K562 (cell line): ENCODE measurements around the gene KCNJ14. TPM values are rescaled to one million over a fixed set of nuclear protein-coding genes. Genes with fewer than 3 reads are reported as not detected.
A peak's percentile ranks its signal among the peaks of the same experiment; 100 is the strongest.

Experiments used
- ATAC-seq: fragments of 200-7000 bp; cut with Tn5 transposase; 3 replicates; pipeline ENCODE4 v1.9.1; 2020; ENCODE audit warnings: moderate library complexity
- BruUV-seq: library from RNA; stranded (reverse); fragments of 400-500 nt; replicated peaks from 2 replicates; lab custom pipeline; 2021; lab: Mats Ljungman, UMichigan
- CTCF ChIA-PET: fragments of 300-600 bp; formaldehyde crosslinking; extraction: SDS; loops from one replicate; lab custom pipeline; 2021; ENCODE audit warnings: low intra/inter-chr PET ratio; lab: Yijun Ruan, JAX
- POLR2A ChIA-PET: fragments of 300-600, 350-650 bp; sonication (Branson Sonifier 250); formaldehyde crosslinking; extraction: SDS; loops from one replicate; lab custom pipeline; 2021; ENCODE audit warnings: antibody characterized with exemption, inconsistent platforms; lab: Yijun Ruan, JAX
- DNase-seq, 4 experiments: peaks; one replicate each; pipeline versions ENCODE4 v3.0.0 to v3.0.0-alpha.2; 2011 to 2018; ENCODE audit warnings: low spot score in 3 of 4, mixed read lengths in 3 of 4; ENCODE audit errors: extremely low read depth in 1 of 4
- FAIRE-seq: peaks from 2 replicates; lab custom pipeline; 2011; peaks lifted over from hg19 to GRCh38; lab: Jason Lieb, UNC
- H2AFZ ChIP-seq: 2 replicates; pipeline ENCODE4 v1.6.0; 2011; ENCODE audit warnings: low read depth, low read length, control low read depth, inconsistent platforms
- H3K27ac ChIP-seq: fragments of 200-600 bp; 3 replicates; pipeline ENCODE4 v1.8.0; 2011; ENCODE audit warnings: low read depth, mild to moderate bottlenecking, control low read depth, inconsistent platforms, low read length, moderate library complexity, mixed read lengths; ENCODE audit errors: extremely low read depth
- H3K27me3 ChIP-seq, 2 experiments: fragments of 300-600 bp in 1 of 2; 2 replicates in 1 of 2; 3 replicates in 1 of 2; pipeline versions ENCODE4 v1.6.0 to v1.8.0; 2011; ENCODE audit warnings: inconsistent platforms in 2 of 2, low read length in 2 of 2, mild to moderate bottlenecking in 1 of 2, mixed read lengths in 1 of 2, moderate library complexity in 1 of 2; ENCODE audit not compliant: control insufficient read depth in 2 of 2, insufficient read depth in 2 of 2
- H3K36me3 ChIP-seq: fragments of 300-600 bp; 3 replicates; pipeline ENCODE4 v1.8.0; 2011; ENCODE audit warnings: mild to moderate bottlenecking, low read length, inconsistent platforms; ENCODE audit not compliant: control insufficient read depth, insufficient read depth
- H3K4me1 ChIP-seq, 2 experiments: fragments of 200-600 bp in 1 of 2; replicated peaks in 1 of 2; 2 replicates in 1 of 2; 3 replicates in 1 of 2; pipeline versions ENCODE4 v1.5.1 to v1.8.0; 2011; ENCODE audit warnings: inconsistent platforms in 2 of 2, low read length in 2 of 2, mild to moderate bottlenecking in 1 of 2, mixed read lengths in 1 of 2, moderate library complexity in 1 of 2; ENCODE audit not compliant: control insufficient read depth in 2 of 2, insufficient read depth in 2 of 2
- H3K4me2 ChIP-seq: 2 replicates; pipeline ENCODE4 v1.6.1; 2011; ENCODE audit warnings: low read length, control low read depth, inconsistent platforms, mixed read lengths; ENCODE audit not compliant: insufficient read depth
- H3K4me3 ChIP-seq: fragments of 200-600 bp; sonication (generic), shearing (Covaris generic); 2 replicates; pipeline ENCODE4 v1.5.1; 2016; ENCODE audit warnings: control low read depth, inconsistent platforms
- H3K79me2 ChIP-seq: fragments of 200-600 bp; 3 replicates; pipeline ENCODE4 v1.8.0; 2011; ENCODE audit warnings: low read length, inconsistent platforms; ENCODE audit not compliant: control insufficient read depth, insufficient read depth
- H3K9ac ChIP-seq, 2 experiments: 2 replicates each; pipeline versions ENCODE4 v1.6.0 to v1.6.1; 2011; ENCODE audit warnings: low read depth in 2 of 2, low read length in 2 of 2, control low read depth in 1 of 2, inconsistent platforms in 1 of 2, mild to moderate bottlenecking in 1 of 2, mixed read lengths in 1 of 2; ENCODE audit not compliant: insufficient read depth in 1 of 2
- H3K9me1 ChIP-seq: one replicate; pipeline ENCODE4 v1.6.0; 2011; ENCODE audit warnings: inconsistent platforms, mild to moderate bottlenecking, low read length, moderate library complexity; ENCODE audit not compliant: control insufficient read depth, insufficient read depth
- H3K9me3 ChIP-seq: replicated peaks from 2 replicates; pipeline ENCODE4 v1.5.1; 2011; ENCODE audit warnings: low read depth, low read length, inconsistent platforms; ENCODE audit not compliant: control insufficient read depth, insufficient read depth
- H4K20me1 ChIP-seq: replicated peaks from 2 replicates; pipeline ENCODE4 v1.6.1; 2011; ENCODE audit warnings: low read length, inconsistent platforms, mixed read lengths; ENCODE audit not compliant: control insufficient read depth, insufficient read depth
- GATA2 ChIP-seq: sonication (generic); formaldehyde crosslinking; IDR thresholded peaks from 2 replicates; pipeline ENCODE4 v1.4.0; 2020; ENCODE audit warnings: mild to moderate bottlenecking, missing genetic modification reagents
- HCFC1 ChIP-seq: IDR thresholded peaks from 2 replicates; pipeline ENCODE4 v1.6.1; 2012; ENCODE audit warnings: low read depth, low read length, improper control_type of control experiment
- KLF16 ChIP-seq: IDR thresholded peaks from 2 replicates; pipeline ENCODE4 v1.6.1; 2016; ENCODE audit warnings: antibody characterized with exemption
- MCM2 ChIP-seq: fragments of 450-650 bp; IDR thresholded peaks from 2 replicates; pipeline ENCODE4 v1.6.1; 2017; ENCODE audit warnings: low read depth, mild to moderate bottlenecking
- PCBP1 ChIP-seq: fragments of 200-400 bp; formaldehyde crosslinking; IDR thresholded peaks from 2 replicates; pipeline ENCODE4 v1.6.1; 2018; ENCODE audit warnings: mild to moderate bottlenecking, low read depth, low read length; ENCODE audit not compliant: poor library complexity, severe bottlenecking
- PHF8 ChIP-seq: fragments of 200-600 bp; sonication (generic); IDR thresholded peaks from 2 replicates; pipeline ENCODE4 v1.6.1; 2012; ENCODE audit warnings: mixed run types, mild to moderate bottlenecking, inconsistent platforms, low read length, moderate library complexity, borderline replicate concordance
- POLR2G ChIP-seq: fragments of 200-400 bp; formaldehyde crosslinking; IDR thresholded peaks from 2 replicates; pipeline ENCODE4 v1.6.1; 2017; ENCODE audit warnings: low read depth, mild to moderate bottlenecking, antibody characterized with exemption, low read length, moderate library complexity
- ZNF184 ChIP-seq: sonication (generic); formaldehyde crosslinking; IDR thresholded peaks from 2 replicates; pipeline ENCODE4 v1.5.0; 2020; ENCODE audit warnings: missing genetic modification reagents
- WGBS: fragments of 100-300 bp; shearing (Covaris generic); methylation state at CpG from one replicate; pipeline ENCODE4 v1.1.6; 2016; ENCODE audit warnings: low coverage, mixed read lengths; ENCODE audit not compliant: insufficient coverage; ENCODE audit errors: missing lambda C conversion rate; 5-methylcytosine and 5-hydroxymethylcytosine counted together
- in situ Hi-C: fragments of 300-500 bp; cut with MboI; formaldehyde crosslinking; loops from 4 replicates; pipeline ENCODE4 v1.15.0; 2018; ENCODE audit warnings: inconsistent platforms, mixed read lengths
- intact Hi-C: fragments of 100-400 bp; cut with micrococcal nuclease; formaldehyde crosslinking; loops from 2 replicates; pipeline ENCODE4 v1.14.2; 2022
- polyA plus RNA-seq, 8 experiments: library from polyadenylated mRNA; depleted of rRNA in 4 of 8; stranded (reverse) in 5 of 8; unstranded in 3 of 8; fragments of >200 nt; fragmentation: Nextera tagmentation in 2 of 8; fragmentation: Illumina TruSeq in 1 of 8; extraction: Ambion mirVana in 2 of 8; extraction: Trizol in 1 of 8; gene quantifications; 2 replicates each; pipeline versions ENCODE4 v1.2.1 to v1.2.3, GENCODE V29; 2011 to 2014; ENCODE audit warnings: inconsistent platforms in 1 of 8, missing spikeins in 1 of 8
- total RNA-seq, 7 experiments: library from RNA; depleted of rRNA in 6 of 7; stranded (reverse); fragments of >200 nt in 6 of 7; fragmentation: Illumina TruSeq in 2 of 7; extraction: Trizol in 2 of 7; gene quantifications; 2 replicates each; pipeline versions ENCODE4 v1.2.1 to v1.2.3, GENCODE V29; 2011 to 2021; ENCODE audit warnings: low replicate concordance in 1 of 7
- TF ChIP-seq, protein P1 (sequence below): fragments of 450-650 bp; formaldehyde crosslinking; IDR thresholded peaks from 2 replicates; pipeline ENCODE4 v1.4.0; 2022; ENCODE audit warnings: mild to moderate bottlenecking, moderate library complexity

Gene KCNJ14
- total and polyA plus RNA-seq, 9 of the 15 experiments (the other 6 are each of a cell fraction or from before 2014, with no cell fraction given), result 0.15 to 1.6 (median 0.49) TPM

DNA sequence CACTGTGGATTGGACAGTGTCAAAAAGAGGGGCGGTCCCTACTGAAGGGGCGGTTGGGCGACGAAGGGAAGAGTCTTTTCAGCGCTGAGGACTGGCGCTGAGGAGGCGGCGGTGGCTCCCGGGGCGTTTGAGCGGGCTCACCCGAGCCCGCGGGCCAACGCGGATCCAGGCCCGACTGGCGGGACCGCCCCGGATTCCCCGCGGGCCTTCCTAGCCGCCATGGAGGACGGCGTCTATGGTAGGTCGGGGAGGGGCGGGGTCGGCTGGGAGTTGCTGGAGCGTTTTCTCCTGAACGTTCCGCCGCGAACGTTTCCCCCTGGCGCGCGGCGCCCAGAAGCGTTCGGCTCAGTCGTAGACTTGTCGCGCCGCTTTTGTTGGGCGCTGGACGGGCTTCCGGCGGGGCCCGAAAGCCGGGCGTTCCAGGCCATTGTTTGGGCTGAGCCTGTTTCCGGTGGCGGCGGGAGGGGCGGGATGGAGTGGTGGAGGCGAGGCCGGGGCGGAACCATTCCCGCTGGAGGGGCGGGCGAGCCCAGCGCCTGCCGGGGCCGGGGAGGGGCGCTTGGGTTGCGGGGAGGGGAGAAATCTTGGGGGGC lies 14.0 kb downstream of the KCNJ14 start, which contains the start of gene CYTH2 (continued):
- no peak for TF ChIP-seq KLF16
- no peak for TF ChIP-seq ZNF184 (CRISPR knock-in tag)
- TF ChIP-seq, protein P1, sequence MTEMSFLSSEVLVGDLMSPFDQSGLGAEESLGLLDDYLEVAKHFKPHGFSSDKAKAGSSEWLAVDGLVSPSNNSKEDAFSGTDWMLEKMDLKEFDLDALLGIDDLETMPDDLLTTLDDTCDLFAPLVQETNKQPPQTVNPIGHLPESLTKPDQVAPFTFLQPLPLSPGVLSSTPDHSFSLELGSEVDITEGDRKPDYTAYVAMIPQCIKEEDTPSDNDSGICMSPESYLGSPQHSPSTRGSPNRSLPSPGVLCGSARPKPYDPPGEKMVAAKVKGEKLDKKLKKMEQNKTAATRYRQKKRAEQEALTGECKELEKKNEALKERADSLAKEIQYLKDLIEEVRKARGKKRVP (CRISPR knock-in tag), result peak; percentile 58; the same call in 1 of the 2 replicates
- TF ChIP-seq GATA2 (CRISPR knock-in tag), result no peak
- TF ChIP-seq PHF8, result peak; percentile 95
- TF ChIP-seq PCBP1, result peak; percentile 74
- TF ChIP-seq HCFC1, result peak; percentile 48

GRCh38 chr19:48469934-48470680 lies 14.7 kb downstream of the KCNJ14 start:
- intact Hi-C loops, result loop anchor here (2.0 kb wide), 1 partner anchor 71 kb away; no protein-coding TSS in a partner anchor
- H3K4me1 ChIP-seq, result peaks cover 7 to 25% of the 10 kb centered on the region in 2 experiments; a peak in 4 of 5 replicates
- TF ChIP-seq MCM2 (no peak), POLR2G (peak; percentile 49)
- TF ChIP-seq, all 486 proteins: peak for 1
- CTCF ChIA-PET, result no interaction called here
- WGBS, result 66% methylated on average over 16 of the region's 20 CpGs
- Histone ChIP-seq H3K79me2 (peaks cover 16% of the 10 kb centered on the region), H3K9me3 (no peaks in the 10 kb centered on the region), H3K4me3 (peak overlapping the region; percentile 91), H3K4me2 (peak overlapping the region; percentile 78), H3K9me1 (peaks cover 3% of the 10 kb centered on the region), H4K20me1 (peaks cover 9% of the 10 kb centered on the region; the same call in 1 of the 2 replicates), H3K36me3 (peaks cover 50% of the 10 kb centered on the region; the same call in 2 of the 3 replicates), H3K9ac (peak overlapping the region; percentile 96 to 98; a peak in 3 of 4 replicates), H2AFZ (no peak overlapping the region), H3K27me3 (no peaks in the 10 kb centered on the region), H3K27ac (peak overlapping the region; percentile 98)
- no peak for ATAC-seq
- BruUV-seq, result no TSS peak
- POLR2A ChIA-PET, result interaction anchor here (0.6 to 1.7 kb wide), 13 partner anchors 8 to 1681 kb away, joined by 3 to 9 read pairs (median 3); partner anchors contain the start of genes KDELR1 and SLC1A5
- no peak for FAIRE-seq
- DNase-seq, result no peak
- in situ Hi-C loops, result no loop called here
